ENCODE data around the gene NBAS.

NBAS gene

DNA sequence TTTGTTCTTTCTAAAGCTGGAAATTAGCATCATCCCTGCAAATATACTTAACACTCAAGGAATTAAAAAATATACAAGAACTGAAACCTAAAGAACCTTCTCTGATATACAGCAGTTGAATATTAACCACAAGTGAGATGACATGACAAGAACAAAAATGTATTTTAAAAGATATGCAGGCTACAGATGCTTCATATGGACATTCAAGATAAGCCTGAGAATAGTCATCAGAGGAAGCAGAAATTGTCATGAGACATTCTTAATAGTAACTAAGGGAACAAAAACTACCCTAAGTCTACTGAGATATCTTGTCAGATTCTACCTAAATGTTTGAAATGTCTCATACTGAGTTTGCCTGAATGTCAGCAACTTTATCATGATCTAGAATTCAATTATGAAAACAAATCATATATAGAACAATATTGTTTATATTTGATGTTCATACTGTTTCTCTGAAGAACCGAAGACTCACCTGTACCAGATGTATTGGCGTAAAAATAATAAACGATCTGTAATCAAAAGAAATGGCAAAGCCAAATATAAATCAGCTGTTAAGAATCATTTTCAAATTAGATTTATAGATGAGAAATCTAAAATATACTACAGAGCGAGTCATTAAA is 4.7 kb downstream of the NBAS start:
- no peak for DNase-seq (ENCODE audit: low read depth)
- TF ChIP-seq, protein P1, sequence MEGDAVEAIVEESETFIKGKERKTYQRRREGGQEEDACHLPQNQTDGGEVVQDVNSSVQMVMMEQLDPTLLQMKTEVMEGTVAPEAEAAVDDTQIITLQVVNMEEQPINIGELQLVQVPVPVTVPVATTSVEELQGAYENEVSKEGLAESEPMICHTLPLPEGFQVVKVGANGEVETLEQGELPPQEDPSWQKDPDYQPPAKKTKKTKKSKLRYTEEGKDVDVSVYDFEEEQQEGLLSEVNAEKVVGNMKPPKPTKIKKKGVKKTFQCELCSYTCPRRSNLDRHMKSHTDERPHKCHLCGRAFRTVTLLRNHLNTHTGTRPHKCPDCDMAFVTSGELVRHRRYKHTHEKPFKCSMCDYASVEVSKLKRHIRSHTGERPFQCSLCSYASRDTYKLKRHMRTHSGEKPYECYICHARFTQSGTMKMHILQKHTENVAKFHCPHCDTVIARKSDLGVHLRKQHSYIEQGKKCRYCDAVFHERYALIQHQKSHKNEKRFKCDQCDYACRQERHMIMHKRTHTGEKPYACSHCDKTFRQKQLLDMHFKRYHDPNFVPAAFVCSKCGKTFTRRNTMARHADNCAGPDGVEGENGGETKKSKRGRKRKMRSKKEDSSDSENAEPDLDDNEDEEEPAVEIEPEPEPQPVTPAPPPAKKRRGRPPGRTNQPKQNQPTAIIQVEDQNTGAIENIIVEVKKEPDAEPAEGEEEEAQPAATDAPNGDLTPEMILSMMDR (IDR thresholded peaks at IDR 0.05; ENCODE audit: low read depth, low read length, missing control alignments) = no peak
- in situ Hi-C loops (cut with HindIII; ENCODE audit: low sequenced_read_pairs) = no loop called here

DNA sequence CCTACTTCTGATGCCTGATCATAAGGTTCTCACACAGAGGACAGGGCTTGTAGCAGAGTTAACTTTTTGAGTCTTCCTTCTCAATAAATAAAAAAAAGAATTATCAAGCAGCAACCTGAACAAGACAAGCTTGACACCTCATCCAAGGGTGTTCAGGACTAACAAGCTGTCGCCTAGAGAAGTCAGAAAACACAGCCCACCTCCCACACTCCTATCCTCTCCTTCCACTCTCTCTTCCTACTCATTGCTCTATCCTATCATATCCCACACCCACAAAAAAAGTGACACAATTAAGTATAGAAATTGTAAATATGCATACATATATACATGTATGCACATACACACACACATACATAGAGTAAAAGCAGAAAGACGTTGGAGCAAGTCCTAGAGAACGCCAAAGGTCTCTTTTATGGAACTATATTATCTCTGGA is 5.4 kb downstream of the NBAS start:
- no peak for DNase-seq (ENCODE audit: low read depth)
- TF ChIP-seq, protein P1 (IDR thresholded peaks at IDR 0.05; ENCODE audit: low read depth, low read length, missing control alignments) = no peak
- no peak overlapping the region for H3K4me3 ChIP-seq (ENCODE audit: low read depth, low read length)
- in situ Hi-C loops (cut with HindIII; ENCODE audit: low sequenced_read_pairs) = no loop called here

More for the DNA sequence above, 4.7 kb downstream of the NBAS start:
- H3K4me3 ChIP-seq (ENCODE audit: low read depth, low read length) = no peak overlapping the region

DNA sequence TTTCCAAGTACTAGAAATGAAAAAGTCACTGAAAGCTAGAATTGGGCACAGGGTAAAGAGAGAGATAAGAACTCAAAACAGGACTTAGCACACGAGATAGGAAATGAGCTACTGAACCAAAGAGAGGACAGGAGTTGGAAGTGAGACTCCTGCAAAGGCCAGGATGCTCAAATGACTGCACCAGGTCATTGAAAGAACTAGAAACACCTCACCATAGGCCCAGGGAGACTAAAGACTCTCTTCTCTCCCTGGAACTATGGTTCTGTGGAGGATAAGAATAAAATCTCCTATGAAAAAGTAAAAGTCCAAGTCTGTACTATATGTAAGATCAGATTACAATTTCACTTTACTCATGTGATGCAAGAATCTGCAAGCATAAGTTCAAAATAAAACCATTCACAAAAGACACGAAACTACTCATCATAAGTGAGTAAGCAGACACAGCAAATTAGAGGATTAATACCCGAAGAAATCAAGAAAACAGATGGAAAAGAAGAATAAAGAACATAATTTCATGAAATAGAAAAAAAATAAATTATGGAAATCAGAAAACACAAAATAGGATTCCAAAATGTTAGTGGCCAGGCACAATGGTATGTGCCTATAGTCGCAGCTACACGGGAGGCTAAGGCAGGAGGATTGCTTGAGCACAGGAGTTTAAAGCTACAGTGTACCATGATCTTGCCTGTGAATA is 6.5 kb downstream of the NBAS start:
- in situ Hi-C loops (cut with HindIII; ENCODE audit: low sequenced_read_pairs) = no loop called here
- H3K4me3 ChIP-seq (ENCODE audit: low read depth, low read length) = no peak overlapping the region
- TF ChIP-seq, protein P1 (IDR thresholded peaks at IDR 0.05; ENCODE audit: low read depth, low read length, missing control alignments) = no peak
- DNase-seq (ENCODE audit: low read depth) = no peak

DNA sequence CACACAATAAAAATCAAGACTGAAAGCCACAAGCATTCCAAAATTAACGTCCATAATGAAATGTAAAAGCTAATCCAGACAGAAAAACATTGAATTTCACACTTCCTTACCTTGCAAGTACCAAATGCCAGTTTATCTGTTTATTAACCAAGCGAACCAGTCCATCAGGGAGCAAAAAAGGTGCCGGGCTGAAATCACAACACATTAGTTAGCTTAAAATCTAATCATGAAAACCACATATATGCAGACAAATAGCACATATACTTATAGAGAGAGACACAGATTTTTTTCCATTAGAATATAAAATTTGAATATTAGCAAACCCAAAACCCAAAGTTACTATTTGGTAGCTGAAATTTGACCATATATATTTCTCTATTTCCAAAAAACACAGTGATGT is 7.2 kb downstream of the NBAS start:
- in situ Hi-C loops (cut with HindIII; ENCODE audit: low sequenced_read_pairs) = no loop called here
- no peak for DNase-seq (ENCODE audit: low read depth)
- no peak overlapping the region for H3K4me3 ChIP-seq (ENCODE audit: low read depth, low read length)
- TF ChIP-seq, protein P1 (IDR thresholded peaks at IDR 0.05; ENCODE audit: low read depth, low read length, missing control alignments) = no peak

DNA sequence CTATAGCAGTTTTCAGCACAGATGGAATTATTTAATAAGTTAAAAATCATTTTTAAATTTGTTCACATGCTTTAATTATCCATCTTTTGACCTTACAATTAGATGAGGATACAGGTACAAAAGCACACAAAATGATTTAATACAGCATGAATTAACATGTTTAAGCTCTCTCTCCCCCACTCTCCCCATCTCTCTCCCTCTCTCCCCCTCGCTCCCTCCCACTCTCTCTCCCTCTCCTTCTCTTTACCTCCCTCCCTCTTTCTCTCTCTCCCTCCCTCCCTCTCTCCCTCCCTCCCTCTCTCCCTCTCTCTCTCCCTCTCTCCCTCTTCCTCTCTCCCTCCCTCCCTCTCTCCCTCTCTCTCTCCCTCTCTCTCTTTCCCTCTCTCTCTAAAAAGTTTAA is 7.6 kb downstream of the NBAS start:
- in situ Hi-C loops (cut with HindIII; ENCODE audit: low sequenced_read_pairs) = no loop called here
- no peak overlapping the region for H3K4me3 ChIP-seq (ENCODE audit: low read depth, low read length)
- DNase-seq (ENCODE audit: low read depth) = no peak
- TF ChIP-seq, protein P1 (IDR thresholded peaks at IDR 0.05; ENCODE audit: low read depth, low read length, missing control alignments) = no peak

DNA sequence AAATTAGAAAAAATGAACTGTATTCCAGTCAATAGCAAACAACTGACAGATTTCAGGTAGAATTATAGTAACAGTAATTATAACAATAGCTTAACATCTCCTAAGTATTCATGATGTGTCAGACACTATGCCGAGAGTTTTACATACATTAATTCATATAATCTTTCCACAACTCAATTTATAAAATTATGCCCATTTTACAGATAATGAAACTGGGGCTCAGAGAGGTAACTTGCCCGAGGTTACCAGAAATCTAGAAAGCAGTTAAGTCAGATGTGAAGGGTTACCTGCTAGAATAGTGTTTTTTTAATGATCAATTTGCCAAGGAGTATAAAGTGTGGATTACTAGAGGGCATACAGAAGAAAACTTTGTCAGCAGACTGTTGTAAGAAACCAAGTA is 12.2 kb downstream of the NBAS start:
- TF ChIP-seq, protein P1 (IDR thresholded peaks at IDR 0.05; ENCODE audit: low read depth, low read length, missing control alignments) = no peak
- H3K4me3 ChIP-seq (ENCODE audit: low read depth, low read length) = no peak overlapping the region
- in situ Hi-C loops (cut with HindIII; ENCODE audit: low sequenced_read_pairs) = no loop called here
- DNase-seq (ENCODE audit: low read depth) = no peak
